Measurements from ENCODE around the gene ANO4.

The ANO4 gene

GRCh38 chr12:100830003-100830795, 35.6 kb downstream of the ANO4 start:
- H4K20me1 ChIP-seq (ENCODE audit: low read depth, low read length) = no peaks in the 10 kb centered on the region; the same call in 1 of the 2 replicates
- no peak overlapping the region for H3K4me2 ChIP-seq (ENCODE audit: low read depth, low read length, poor library complexity, severe bottlenecking)
- no peaks in the 10 kb centered on the region for H3K36me3 ChIP-seq (ENCODE audit: low read length)
- TF ChIP-seq CTCF (IDR thresholded peaks at IDR 0.05; ENCODE audit: insufficient read depth, low read length, poor library complexity, severe bottlenecking) (no peak), EZH2phosphoT487 (conservative IDR thresholded peaks at IDR 0.05; ENCODE audit: low read length) (no peak)
- no peaks in the 10 kb centered on the region for H3K9me3 ChIP-seq (ENCODE audit: insufficient read depth, low read length)
- H3K27me3 ChIP-seq (ENCODE audit: low read length) = no peaks in the 10 kb centered on the region
- H3K9me2 ChIP-seq (replicated peaks; ENCODE audit: insufficient read depth, low read length) = no peaks in the 10 kb centered on the region
- H3K79me2 ChIP-seq (ENCODE audit: insufficient read depth, low read length) = no peaks in the 10 kb centered on the region
- no peak overlapping the region for H3K9ac ChIP-seq (ENCODE audit: low read length)
- no peak overlapping the region for H3K4me3 ChIP-seq (ENCODE audit: insufficient read depth, low read length, poor library complexity, severe bottlenecking)
- no peak overlapping the region for H3K27ac ChIP-seq (ENCODE audit: low read depth, low read length)
- H3F3A ChIP-seq (ENCODE audit: insufficient read depth) = no peaks in the 10 kb centered on the region
- H2AFZ ChIP-seq (ENCODE audit: low read depth, low read length, severe bottlenecking) = no peak overlapping the region

- no peaks in the 10 kb centered on the region for H3K79me2 ChIP-seq (ENCODE audit: insufficient read depth, low read length)
- no peak overlapping the region for H3K4me2 ChIP-seq (ENCODE audit: low read depth, low read length, poor library complexity, severe bottlenecking)
- TF ChIP-seq EZH2phosphoT487 (conservative IDR thresholded peaks at IDR 0.05; ENCODE audit: low read length) (no peak), CTCF (IDR thresholded peaks at IDR 0.05; ENCODE audit: insufficient read depth, low read length, poor library complexity, severe bottlenecking) (no peak)
These were observed 38.7 kb downstream of the ANO4 start for GRCh38 chr12:100833282-100833681.

GRCh38 chr12:100840748-100841147, 46.2 kb downstream of the ANO4 start:
- H3K27ac ChIP-seq (ENCODE audit: low read depth, low read length) = no peak overlapping the region

More at GRCh38 chr12:100833282-100833681, 38.7 kb downstream of the ANO4 start:
- no peak overlapping the region for H3K27ac ChIP-seq (ENCODE audit: low read depth, low read length)
- H3F3A ChIP-seq (ENCODE audit: insufficient read depth) = no peaks in the 10 kb centered on the region
- H3K4me3 ChIP-seq (ENCODE audit: insufficient read depth, low read length, poor library complexity, severe bottlenecking) = no peak overlapping the region
- no peaks in the 10 kb centered on the region for H3K9me2 ChIP-seq (replicated peaks; ENCODE audit: insufficient read depth, low read length)
- no peaks in the 10 kb centered on the region for H3K9me3 ChIP-seq (ENCODE audit: insufficient read depth, low read length)
- no peaks in the 10 kb centered on the region for H3K27me3 ChIP-seq (ENCODE audit: low read length)
- no peaks in the 10 kb centered on the region for H4K20me1 ChIP-seq (ENCODE audit: low read depth, low read length)
- no peak overlapping the region for H2AFZ ChIP-seq (ENCODE audit: low read depth, low read length, severe bottlenecking)
- H3K36me3 ChIP-seq (ENCODE audit: low read length) = no peaks in the 10 kb centered on the region
- no peak overlapping the region for H3K9ac ChIP-seq (ENCODE audit: low read length)

More at GRCh38 chr12:100840748-100841147, 46.2 kb downstream of the ANO4 start:
- Histone ChIP-seq H4K20me1 (ENCODE audit: low read depth, low read length) (no peaks in the 10 kb centered on the region), H3F3A (ENCODE audit: insufficient read depth) (no peaks in the 10 kb centered on the region), H2AFZ (ENCODE audit: low read depth, low read length, severe bottlenecking) (no peak overlapping the region), H3K79me2 (ENCODE audit: insufficient read depth, low read length) (no peaks in the 10 kb centered on the region), H3K36me3 (ENCODE audit: low read length) (no peaks in the 10 kb centered on the region), H3K4me3 (ENCODE audit: insufficient read depth, low read length, poor library complexity, severe bottlenecking) (no peak overlapping the region), H3K27me3 (ENCODE audit: low read length) (no peaks in the 10 kb centered on the region), H3K9ac (ENCODE audit: low read length) (no peak overlapping the region), H3K9me2 (replicated peaks; ENCODE audit: insufficient read depth, low read length) (no peaks in the 10 kb centered on the region), H3K9me3 (ENCODE audit: insufficient read depth, low read length) (no peaks in the 10 kb centered on the region), H3K4me2 (ENCODE audit: low read depth, low read length, poor library complexity, severe bottlenecking) (no peak overlapping the region)
- TF ChIP-seq EZH2phosphoT487 (conservative IDR thresholded peaks at IDR 0.05; ENCODE audit: low read length) (no peak), CTCF (IDR thresholded peaks at IDR 0.05; ENCODE audit: insufficient read depth, low read length, poor library complexity, severe bottlenecking) (no peak)

All from SU-DHL-6 (cell line).